ENCODE measurements around the gene C9orf152. TPM values are rescaled to one million over a fixed set of nuclear protein-coding genes. Genes with fewer than 3 reads are reported as not detected.

C9orf152 gene
- total RNA-seq, 4 donors from 2014 or later, result not detected

GRCh38 chr9:110155751-110156150 is 52.2 kb downstream of the C9orf152 start:
- ATAC-seq (ENCODE audit: low FRiP score), result no peak
- TF ChIP-seq CTCF (IDR thresholded peaks at IDR 0.05), result no peak
- no peak for DNase-seq (ENCODE audit: low spot score)

- TF ChIP-seq CTCF (IDR thresholded peaks at IDR 0.05), result no peak
- no peak for DNase-seq (ENCODE audit: low spot score)
- ATAC-seq (ENCODE audit: low FRiP score), result no peak
These were observed 54.5 kb downstream of the C9orf152 start for GRCh38 chr9:110153431-110153830.

- peak in 1 of 3 donors; percentile 43 for TF ChIP-seq CTCF (IDR thresholded peaks at IDR 0.05)
- DNase-seq (ENCODE audit: low spot score), result no peak
- ATAC-seq (ENCODE audit: low FRiP score), result no peak
These were observed 55.1 kb downstream of the C9orf152 start for GRCh38 chr9:110152704-110153374.

Other genes starting within 250 kb of the C9orf152 start
- 100 to 1,000 TPM; 100 to 216 (median 162) TPM for gene TXN, start 48.3 kb upstream of the C9orf152 start, total RNA-seq
- gene TXNDC8, start 129.7 kb upstream of the C9orf152 start, total RNA-seq, result not detected

Data from omental fat pad (tissue), 4 donors.